Measurements from ENCODE around the gene XG.
"Not testable (repeated sequence)": the region's sequence is repeated elsewhere in the genome, so short reads cannot be mapped to it uniquely, and the experiment has no call there.

Gene XG

DNA sequence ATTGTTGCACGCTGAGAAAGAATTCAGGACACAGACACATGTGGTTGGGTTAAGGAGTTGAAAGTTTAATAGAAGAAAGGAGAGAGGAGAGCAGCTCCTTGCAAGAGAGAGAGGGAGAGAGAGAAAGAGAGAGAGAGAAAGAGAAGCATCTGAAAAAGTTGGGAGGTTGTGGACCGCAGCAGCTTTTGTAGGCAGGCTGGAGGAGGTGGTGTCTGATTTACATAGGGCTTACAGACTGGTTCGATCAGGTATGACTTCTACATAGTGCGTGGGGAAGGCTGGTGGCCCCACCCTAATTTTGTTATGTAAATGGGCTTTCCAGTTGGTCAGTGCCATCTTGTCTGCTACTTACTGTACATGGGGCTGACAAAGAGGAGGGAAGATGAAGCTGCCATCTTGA is 49.4 kb downstream of the XG start:
- H3K9me2 ChIP-seq (replicated peaks; ENCODE audit: control insufficient read depth, low read length) = no peaks in the 10 kb centered on the region
- no peaks in the 10 kb centered on the region for H3K36me3 ChIP-seq (ENCODE audit: control insufficient read depth, low read length)
- H3K4me1 ChIP-seq (ENCODE audit: control insufficient read depth, low read length) = no peaks in the 10 kb centered on the region
- TF ChIP-seq EZH2phosphoT487 (IDR thresholded peaks at IDR 0.05; ENCODE audit: borderline replicate concordance, low read length) = no peak
- TF ChIP-seq, protein P1, sequence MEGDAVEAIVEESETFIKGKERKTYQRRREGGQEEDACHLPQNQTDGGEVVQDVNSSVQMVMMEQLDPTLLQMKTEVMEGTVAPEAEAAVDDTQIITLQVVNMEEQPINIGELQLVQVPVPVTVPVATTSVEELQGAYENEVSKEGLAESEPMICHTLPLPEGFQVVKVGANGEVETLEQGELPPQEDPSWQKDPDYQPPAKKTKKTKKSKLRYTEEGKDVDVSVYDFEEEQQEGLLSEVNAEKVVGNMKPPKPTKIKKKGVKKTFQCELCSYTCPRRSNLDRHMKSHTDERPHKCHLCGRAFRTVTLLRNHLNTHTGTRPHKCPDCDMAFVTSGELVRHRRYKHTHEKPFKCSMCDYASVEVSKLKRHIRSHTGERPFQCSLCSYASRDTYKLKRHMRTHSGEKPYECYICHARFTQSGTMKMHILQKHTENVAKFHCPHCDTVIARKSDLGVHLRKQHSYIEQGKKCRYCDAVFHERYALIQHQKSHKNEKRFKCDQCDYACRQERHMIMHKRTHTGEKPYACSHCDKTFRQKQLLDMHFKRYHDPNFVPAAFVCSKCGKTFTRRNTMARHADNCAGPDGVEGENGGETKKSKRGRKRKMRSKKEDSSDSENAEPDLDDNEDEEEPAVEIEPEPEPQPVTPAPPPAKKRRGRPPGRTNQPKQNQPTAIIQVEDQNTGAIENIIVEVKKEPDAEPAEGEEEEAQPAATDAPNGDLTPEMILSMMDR (IDR thresholded peaks at IDR 0.05; ENCODE audit: low read depth, low read length, poor library complexity, severe bottlenecking) = no peak
- no peaks in the 10 kb centered on the region for H3K27me3 ChIP-seq (ENCODE audit: control insufficient read depth, low read length)
- no peak overlapping the region for H3K4me2 ChIP-seq (ENCODE audit: low read length)
- H3F3A ChIP-seq (ENCODE audit: control insufficient read depth, insufficient read depth) = no peaks in the 10 kb centered on the region
- no peaks in the 10 kb centered on the region for H3K9me3 ChIP-seq (ENCODE audit: control insufficient read depth, insufficient read depth, low read length)
- no peaks in the 10 kb centered on the region for H4K20me1 ChIP-seq (ENCODE audit: control insufficient read depth, insufficient read depth, low read depth, low read length)
- H3K27ac ChIP-seq (ENCODE audit: low read depth, low read length) = no peak overlapping the region
- H3K79me2 ChIP-seq (ENCODE audit: control insufficient read depth, low read length) = no peaks in the 10 kb centered on the region
- H3K4me3 ChIP-seq (ENCODE audit: low read length) = no peak overlapping the region

DNA sequence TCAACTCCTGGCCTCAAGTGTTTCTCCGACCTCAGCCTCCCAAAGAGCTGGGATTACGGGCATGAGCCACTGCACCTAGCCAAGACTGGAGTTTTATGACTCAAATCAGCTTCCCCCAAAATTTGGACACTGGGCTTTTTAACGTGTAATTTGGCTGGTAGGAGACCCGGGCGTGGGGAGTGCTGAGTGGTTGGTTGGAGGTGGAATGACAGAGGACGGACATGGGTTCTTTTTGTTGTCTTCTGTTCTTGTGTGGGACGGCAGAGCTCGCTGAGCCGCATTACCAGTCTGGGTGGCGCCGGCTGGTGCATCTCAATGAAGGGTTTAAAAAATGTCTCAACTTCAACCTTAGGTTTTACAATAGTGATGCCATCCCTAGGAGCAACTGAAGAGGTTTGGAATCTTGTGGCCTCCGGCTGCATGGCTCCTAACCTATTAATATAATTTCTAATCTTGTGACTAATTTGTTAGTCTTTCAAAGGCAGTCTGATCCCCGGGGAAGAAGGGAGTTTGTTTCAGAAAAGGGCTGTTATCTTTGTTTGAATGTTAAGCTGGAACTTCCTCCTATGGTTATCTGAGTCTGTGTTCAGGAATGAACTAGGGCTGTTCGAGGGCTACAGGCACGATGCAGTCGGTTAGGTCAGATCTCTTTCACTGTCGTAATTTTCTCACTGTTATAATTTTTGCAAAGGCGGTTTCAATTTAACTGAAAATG is 50.7 kb downstream of the XG start:
- H3K9me2 ChIP-seq (replicated peaks; ENCODE audit: control insufficient read depth, low read length); H4K20me1 ChIP-seq (ENCODE audit: control insufficient read depth, insufficient read depth, low read depth, low read length); H3K27me3 ChIP-seq (ENCODE audit: control insufficient read depth, low read length); H3K79me2 ChIP-seq (ENCODE audit: control insufficient read depth, low read length); H3K4me1 ChIP-seq (ENCODE audit: control insufficient read depth, low read length); H3K9me3 ChIP-seq (ENCODE audit: control insufficient read depth, insufficient read depth, low read length); H3K27ac ChIP-seq (ENCODE audit: low read depth, low read length); H3F3A ChIP-seq (ENCODE audit: control insufficient read depth, insufficient read depth); H3K4me2 ChIP-seq (ENCODE audit: low read length); H3K36me3 ChIP-seq (ENCODE audit: control insufficient read depth, low read length); H3K4me3 ChIP-seq (ENCODE audit: low read length): not testable (repeated sequence)

GRCh38 chrX:2803486-2803885 is 51.6 kb downstream of the XG start:
- not testable (repeated sequence) for H3K9me2 ChIP-seq (replicated peaks; ENCODE audit: control insufficient read depth, low read length); H4K20me1 ChIP-seq (ENCODE audit: control insufficient read depth, insufficient read depth, low read depth, low read length); H3K27me3 ChIP-seq (ENCODE audit: control insufficient read depth, low read length); H3K36me3 ChIP-seq (ENCODE audit: control insufficient read depth, low read length); H3K4me1 ChIP-seq (ENCODE audit: control insufficient read depth, low read length); H3F3A ChIP-seq (ENCODE audit: control insufficient read depth, insufficient read depth); H3K79me2 ChIP-seq (ENCODE audit: control insufficient read depth, low read length); H3K4me3 ChIP-seq (ENCODE audit: low read length); H3K4me2 ChIP-seq (ENCODE audit: low read length); H3K27ac ChIP-seq (ENCODE audit: low read depth, low read length); H3K9me3 ChIP-seq (ENCODE audit: control insufficient read depth, insufficient read depth, low read length)

GRCh38 chrX:2804106-2804843 is 52.4 kb downstream of the XG start:
- not testable (repeated sequence) for H4K20me1 ChIP-seq (ENCODE audit: control insufficient read depth, insufficient read depth, low read depth, low read length); H3K27ac ChIP-seq (ENCODE audit: low read depth, low read length); H3K36me3 ChIP-seq (ENCODE audit: control insufficient read depth, low read length); H3K4me2 ChIP-seq (ENCODE audit: low read length); H3K4me1 ChIP-seq (ENCODE audit: control insufficient read depth, low read length); H3K27me3 ChIP-seq (ENCODE audit: control insufficient read depth, low read length); H3K79me2 ChIP-seq (ENCODE audit: control insufficient read depth, low read length); H3F3A ChIP-seq (ENCODE audit: control insufficient read depth, insufficient read depth); H3K9me3 ChIP-seq (ENCODE audit: control insufficient read depth, insufficient read depth, low read length); H3K9me2 ChIP-seq (replicated peaks; ENCODE audit: control insufficient read depth, low read length); H3K4me3 ChIP-seq (ENCODE audit: low read length)

GRCh38 chrX:2804858-2805257 is 53.0 kb downstream of the XG start:
- H3K4me2 ChIP-seq (ENCODE audit: low read length); H4K20me1 ChIP-seq (ENCODE audit: control insufficient read depth, insufficient read depth, low read depth, low read length); H3K36me3 ChIP-seq (ENCODE audit: control insufficient read depth, low read length); H3F3A ChIP-seq (ENCODE audit: control insufficient read depth, insufficient read depth); H3K27me3 ChIP-seq (ENCODE audit: control insufficient read depth, low read length); H3K9me3 ChIP-seq (ENCODE audit: control insufficient read depth, insufficient read depth, low read length); H3K9me2 ChIP-seq (replicated peaks; ENCODE audit: control insufficient read depth, low read length); H3K4me3 ChIP-seq (ENCODE audit: low read length); H3K79me2 ChIP-seq (ENCODE audit: control insufficient read depth, low read length); H3K4me1 ChIP-seq (ENCODE audit: control insufficient read depth, low read length); H3K27ac ChIP-seq (ENCODE audit: low read depth, low read length): not testable (repeated sequence)

Measured in DOHH2 (cell line).